Effector memory CD8-positive, alpha-beta T cell (primary cell): ENCODE data around the gene TYSND1.
"Not testable (repeated sequence)": the region's sequence is repeated elsewhere in the genome, so short reads cannot be mapped to it uniquely, and the experiment has no call there.

Experiments used
- ATAC-seq: fragments of 150-1000 bp; cut with Tn5 transposase; replicated peaks from 2 replicates; pipeline ENCODE4 v1.10.0; 2021; ENCODE audit warnings: mild to moderate bottlenecking, moderate library complexity
- DNase-seq, 3 experiments: peaks; one replicate each; pipeline ENCODE4 v3.0.0; 2021
- H3K27ac Mint-ChIP-seq, 2 donors: one replicate each; pipeline ENCODE4 v1.8.0; 2022; ENCODE audit warnings: mild to moderate bottlenecking in 2 of 2, mixed read lengths in 2 of 2, moderate library complexity in 2 of 2
- H3K27me3 Mint-ChIP-seq, 2 donors: one replicate each; pipeline ENCODE4 v1.8.0; 2022; ENCODE audit warnings: mixed read lengths in 2 of 2
- H3K36me3 Mint-ChIP-seq: one replicate; pipeline ENCODE4 v1.8.0; 2022; ENCODE audit warnings: mild to moderate bottlenecking, moderate library complexity, mixed read lengths; ENCODE audit not compliant: insufficient read depth
- H3K4me1 Mint-ChIP-seq, 2 donors: one replicate each; pipeline ENCODE4 v1.8.0; 2022; ENCODE audit warnings: low read depth in 2 of 2, mixed read lengths in 2 of 2
- H3K4me3 Mint-ChIP-seq, 2 donors: one replicate each; pipeline ENCODE4 v1.8.0; 2022; ENCODE audit warnings: mild to moderate bottlenecking in 2 of 2, mixed read lengths in 2 of 2, moderate library complexity in 2 of 2
- H3K9me3 Mint-ChIP-seq, 2 donors: one replicate each; pipeline ENCODE4 v1.8.0; 2022; ENCODE audit warnings: mixed read lengths in 2 of 2

Gene TYSND1

GRCh38 chr10:70123166-70123565 lies 23.3 kb downstream of the TYSND1 start:
- not testable (repeated sequence) for H3K4me3 Mint-ChIP-seq, H3K36me3 Mint-ChIP-seq, H3K27ac Mint-ChIP-seq, H3K4me1 Mint-ChIP-seq, H3K9me3 Mint-ChIP-seq, ATAC-seq, H3K27me3 Mint-ChIP-seq, DNase-seq

- Mint-ChIP-seq H3K4me1 (peaks cover 0 to 3% of the 10 kb centered on the region in 2 donors), H3K4me3 (no peak overlapping the region), H3K36me3 (no peaks in the 10 kb centered on the region), H3K27me3 (no peaks in the 10 kb centered on the region), H3K9me3 (no peaks in the 10 kb centered on the region), H3K27ac (no peak overlapping the region)
- ATAC-seq (no peak), DNase-seq (no peak)
These were observed 23.8 kb downstream of the TYSND1 start for GRCh38 chr10:70122742-70123141.

GRCh38 chr10:70121281-70121949 lies 25.1 kb downstream of the TYSND1 start:
- DNase-seq (no peak), ATAC-seq (no peak)
- Mint-ChIP-seq H3K27me3 (no peaks in the 10 kb centered on the region), H3K9me3 (no peaks in the 10 kb centered on the region), H3K36me3 (no peaks in the 10 kb centered on the region), H3K4me3 (no peak overlapping the region), H3K4me1 (peaks cover under 1 to 3% of the 10 kb centered on the region in 2 donors), H3K27ac (no peak overlapping the region)

- ATAC-seq: no peak
- Mint-ChIP-seq H3K27me3 (no peaks in the 10 kb centered on the region), H3K9me3 (no peaks in the 10 kb centered on the region), H3K4me1 (peaks cover 5% of the 10 kb centered on the region in 2 donors), H3K4me3 (no peak overlapping the region), H3K36me3 (peaks cover 3% of the 10 kb centered on the region), H3K27ac (peak overlapping the region in 1 of 2 donors; percentile 10)
- DNase-seq: no peak
These were observed 26.1 kb downstream of the TYSND1 start for GRCh38 chr10:70120417-70120816.

- H3K27me3 Mint-ChIP-seq: no peaks in the 10 kb centered on the region
- H3K4me1 Mint-ChIP-seq: peaks cover 5 to 8% of the 10 kb centered on the region in 2 donors
- DNase-seq: no peak
- peaks cover 4% of the 10 kb centered on the region for H3K36me3 Mint-ChIP-seq
- no peak overlapping the region for H3K27ac Mint-ChIP-seq
- ATAC-seq: no peak
- H3K9me3 Mint-ChIP-seq: no peaks in the 10 kb centered on the region
- H3K4me3 Mint-ChIP-seq: no peak overlapping the region
These were observed 26.9 kb downstream of the TYSND1 start for GRCh38 chr10:70119623-70120022.

- H3K4me3 Mint-ChIP-seq: no peak overlapping the region
- no peaks in the 10 kb centered on the region for H3K27me3 Mint-ChIP-seq
- H3K36me3 Mint-ChIP-seq: peaks cover 4% of the 10 kb centered on the region
- no peak for ATAC-seq
- DNase-seq: no peak
- no peak overlapping the region for H3K27ac Mint-ChIP-seq
- H3K4me1 Mint-ChIP-seq: peaks cover 5 to 8% of the 10 kb centered on the region in 2 donors
- no peaks in the 10 kb centered on the region for H3K9me3 Mint-ChIP-seq
These were observed 27.3 kb downstream of the TYSND1 start for GRCh38 chr10:70119197-70119596.

GRCh38 chr10:70118196-70118595 lies 28.3 kb downstream of the TYSND1 start:
- Mint-ChIP-seq H3K4me3 (no peak overlapping the region), H3K27me3 (no peaks in the 10 kb centered on the region), H3K27ac (no peak overlapping the region), H3K4me1 (peaks cover 5 to 8% of the 10 kb centered on the region in 2 donors), H3K9me3 (no peaks in the 10 kb centered on the region), H3K36me3 (peaks cover 4% of the 10 kb centered on the region)
- no peak for DNase-seq
- no peak for ATAC-seq

GRCh38 chr10:70117646-70118045 lies 28.9 kb downstream of the TYSND1 start:
- DNase-seq (no peak), ATAC-seq (no peak)
- H3K9me3 Mint-ChIP-seq: no peaks in the 10 kb centered on the region

GRCh38 chr10:70115948-70116682 lies 30.4 kb downstream of the TYSND1 start:
- no peak overlapping the region for H3K27ac Mint-ChIP-seq
- H3K9me3 Mint-ChIP-seq: no peaks in the 10 kb centered on the region
- no peaks in the 10 kb centered on the region for H3K27me3 Mint-ChIP-seq
- peaks cover 5 to 8% of the 10 kb centered on the region in 2 donors for H3K4me1 Mint-ChIP-seq
- no peak overlapping the region for H3K4me3 Mint-ChIP-seq
- ATAC-seq: peak; percentile 80
- peak; percentile 55 to 66 (median 55) for DNase-seq
- peaks cover 20% of the 10 kb centered on the region for H3K36me3 Mint-ChIP-seq

More at GRCh38 chr10:70117646-70118045, 28.9 kb downstream of the TYSND1 start:
- Mint-ChIP-seq H3K36me3 (peaks cover 7% of the 10 kb centered on the region), H3K27ac (no peak overlapping the region), H3K4me3 (no peak overlapping the region), H3K27me3 (no peaks in the 10 kb centered on the region), H3K4me1 (peaks cover 5 to 8% of the 10 kb centered on the region in 2 donors)

- H3K4me3 Mint-ChIP-seq: no peak overlapping the region
- peaks cover 5 to 8% of the 10 kb centered on the region in 2 donors for H3K4me1 Mint-ChIP-seq
- DNase-seq: no peak
- no peaks in the 10 kb centered on the region for H3K9me3 Mint-ChIP-seq
- no peaks in the 10 kb centered on the region for H3K27me3 Mint-ChIP-seq
- H3K36me3 Mint-ChIP-seq: peaks cover 20% of the 10 kb centered on the region
- H3K27ac Mint-ChIP-seq: no peak overlapping the region
- no peak for ATAC-seq
These were observed 31.6 kb downstream of the TYSND1 start for GRCh38 chr10:70114902-70115301.

- no peak for DNase-seq
These were observed 34.4 kb downstream of the TYSND1 start for GRCh38 chr10:70112071-70112470.

GRCh38 chr10:70111496-70111895 lies 35.0 kb downstream of the TYSND1 start:
- Mint-ChIP-seq H3K36me3 (peaks cover 20% of the 10 kb centered on the region), H3K4me1 (peaks cover 9 to 10% of the 10 kb centered on the region in 2 donors), H3K27ac (no peak overlapping the region), H3K4me3 (no peak overlapping the region), H3K9me3 (no peaks in the 10 kb centered on the region), H3K27me3 (no peaks in the 10 kb centered on the region)
- ATAC-seq: no peak
- no peak for DNase-seq

More at GRCh38 chr10:70112071-70112470, 34.4 kb downstream of the TYSND1 start:
- peaks cover 20% of the 10 kb centered on the region for H3K36me3 Mint-ChIP-seq
- peaks cover 10 to 12% of the 10 kb centered on the region in 2 donors for H3K4me1 Mint-ChIP-seq
- ATAC-seq: no peak
- no peaks in the 10 kb centered on the region for H3K27me3 Mint-ChIP-seq
- H3K9me3 Mint-ChIP-seq: no peaks in the 10 kb centered on the region
- H3K27ac Mint-ChIP-seq: no peak overlapping the region
- H3K4me3 Mint-ChIP-seq: no peak overlapping the region

- peaks cover 7 to 8% of the 10 kb centered on the region in 2 donors for H3K4me1 Mint-ChIP-seq
- peak overlapping the region in 1 of 2 donors; percentile 25 for H3K27ac Mint-ChIP-seq
- H3K4me3 Mint-ChIP-seq: no peak overlapping the region
- DNase-seq (no peak), ATAC-seq (no peak)
- H3K36me3 Mint-ChIP-seq: peaks cover 16% of the 10 kb centered on the region
- H3K9me3 Mint-ChIP-seq: no peaks in the 10 kb centered on the region
- H3K27me3 Mint-ChIP-seq: no peaks in the 10 kb centered on the region
These were observed 37.3 kb downstream of the TYSND1 start for GRCh38 chr10:70109064-70109729.
